Epidermal melanocyte (primary cell): Measurements from ENCODE around the gene MAPKBP1.

Source experiments
- DNase-seq: peaks from one replicate; pipeline ENCODE4 v3.0.0; 2011; ENCODE audit warnings: low spot score; ENCODE audit not compliant: insufficient read length

The MAPKBP1 gene

DNA sequence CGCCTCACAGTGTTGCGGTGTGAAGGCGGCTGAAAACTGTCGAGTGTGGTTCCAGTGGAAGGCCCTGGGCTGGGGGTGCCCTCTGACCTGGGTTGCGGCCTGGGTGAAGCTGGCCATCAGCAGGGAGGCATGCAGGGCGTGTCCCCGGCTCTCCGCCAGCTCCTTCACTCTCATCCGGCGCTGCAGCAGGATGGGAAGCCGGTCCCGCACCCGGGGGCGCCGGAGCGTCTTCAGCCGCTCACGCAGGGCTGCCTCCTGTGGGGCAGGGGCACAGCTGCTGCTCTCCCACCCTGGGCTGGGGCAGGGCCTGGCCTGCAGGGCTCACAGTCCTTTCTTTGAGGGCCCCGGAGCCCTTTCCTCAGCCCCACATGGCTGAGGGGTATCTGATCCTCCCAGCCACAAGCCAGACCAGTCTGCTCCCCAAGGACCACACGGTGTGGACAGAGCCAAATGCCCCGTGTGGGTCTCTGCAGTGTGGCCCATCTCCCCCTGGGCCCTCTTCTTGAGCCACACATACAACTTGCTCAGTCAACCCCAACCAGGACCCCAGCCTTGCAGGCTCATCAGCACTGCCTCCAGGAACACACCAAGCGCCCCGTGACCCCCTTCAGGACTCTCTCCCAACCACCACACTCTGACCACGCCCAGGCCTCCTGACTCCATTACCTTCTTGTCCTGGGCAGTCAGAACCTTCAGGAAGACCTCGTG lies 92.7 kb downstream of the MAPKBP1 start:
- DNase-seq = no peak

DNA sequence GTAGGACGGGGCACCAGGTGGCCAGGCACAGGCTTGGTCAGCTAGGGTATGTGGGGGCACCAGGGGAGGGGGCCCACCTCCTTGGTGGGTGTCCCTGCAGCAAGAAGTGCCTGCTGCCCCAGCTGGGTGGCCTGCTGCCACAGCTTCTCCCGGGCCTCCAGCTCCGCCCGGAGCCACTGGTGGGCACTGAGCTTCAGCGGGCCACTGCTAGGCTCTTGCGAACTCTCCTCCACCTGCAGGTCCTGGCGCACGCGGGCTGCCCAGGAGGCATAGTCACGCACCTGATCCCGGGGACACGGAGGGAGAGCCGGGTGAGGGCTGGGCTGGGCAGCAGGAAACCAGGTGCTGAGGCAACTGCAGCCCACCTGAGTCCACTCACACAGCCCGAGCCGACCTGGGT lies 94.0 kb downstream of the MAPKBP1 start:
- DNase-seq = no peak

GRCh38 chr15:41869770-41870688 lies 95.7 kb downstream of the MAPKBP1 start:
- DNase-seq = no peak

DNA sequence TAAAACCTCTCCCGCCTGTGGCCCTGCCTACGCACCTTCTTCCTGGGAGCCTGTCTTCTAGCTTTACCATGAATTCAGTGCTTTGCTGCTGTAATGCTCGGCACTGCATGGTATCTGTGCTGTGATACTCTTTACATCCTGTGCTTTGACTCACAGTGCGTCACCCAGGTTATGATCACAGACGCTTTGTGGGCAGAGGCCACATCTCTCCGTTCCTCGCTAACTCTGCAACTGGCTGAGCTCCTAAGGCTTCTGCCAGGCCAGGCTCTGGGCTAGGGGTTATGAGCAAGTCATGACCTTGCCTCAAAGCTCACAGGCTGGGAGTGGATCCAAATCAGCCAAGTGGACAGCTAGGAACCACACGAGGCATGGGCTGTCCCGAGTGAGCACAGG lies 96.4 kb downstream of the MAPKBP1 start:
- DNase-seq = no peak

DNA sequence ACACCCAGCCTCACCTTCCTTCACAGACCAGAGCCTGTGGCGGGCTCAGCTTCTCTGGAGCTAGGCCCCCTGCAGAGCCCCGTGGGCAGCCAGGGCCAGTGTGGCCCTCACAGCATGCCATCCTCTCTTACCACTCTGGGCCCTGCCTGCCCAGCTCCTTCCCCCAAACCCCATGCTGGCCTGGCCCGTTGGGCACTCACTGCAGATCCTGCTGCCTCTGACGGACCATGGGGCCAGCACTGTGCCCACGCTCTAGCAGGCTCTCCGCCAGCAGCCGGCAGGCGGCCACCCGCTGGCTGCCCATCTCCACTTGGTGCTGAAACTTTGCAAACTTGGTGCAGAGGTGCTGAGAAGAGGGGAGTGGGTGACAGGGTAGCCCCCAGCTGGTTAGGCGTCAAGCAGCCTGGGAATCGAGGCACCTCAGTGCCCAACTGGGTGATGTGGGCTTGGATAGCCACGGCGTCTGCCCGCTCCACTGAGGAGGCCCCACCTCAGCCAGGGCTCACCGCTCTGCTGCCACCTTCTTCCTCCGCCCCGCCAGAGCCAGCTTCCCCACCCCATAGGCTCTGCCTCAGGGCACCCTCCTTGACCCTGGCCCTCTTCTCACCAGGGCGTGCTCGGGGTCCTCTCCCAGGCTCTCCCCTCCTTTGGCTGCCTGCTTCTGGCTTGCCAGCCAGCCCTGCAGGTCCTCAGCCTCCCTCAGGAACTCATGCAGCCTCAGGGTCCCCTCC lies 97.1 kb downstream of the MAPKBP1 start:
- no peak for DNase-seq

DNA sequence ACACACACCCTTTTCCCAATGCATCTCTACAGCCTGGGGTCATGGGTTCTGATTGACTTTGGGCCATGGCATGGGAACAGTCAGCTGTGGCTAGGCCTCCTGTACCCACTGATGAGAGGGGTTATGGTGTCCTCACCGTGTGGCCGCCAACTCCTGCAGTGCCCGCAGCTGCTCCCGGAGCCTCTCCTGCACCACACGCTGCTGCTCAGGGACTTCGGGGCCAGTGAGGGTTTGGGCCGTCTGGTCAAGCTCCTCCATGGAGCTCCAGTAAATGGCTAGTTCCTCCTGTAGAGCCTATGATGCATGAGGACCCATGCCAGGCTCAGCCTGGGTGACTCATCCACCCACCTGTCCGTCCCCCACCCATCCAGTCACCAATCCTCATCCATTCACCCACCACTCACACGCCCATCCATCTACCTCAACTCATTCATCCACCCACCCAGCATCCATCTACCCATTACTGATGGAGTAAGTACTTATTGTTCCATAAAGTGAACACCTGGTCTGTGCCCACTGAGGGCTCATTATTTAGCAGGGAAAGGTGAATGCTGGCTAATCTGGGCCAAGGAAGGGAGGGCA lies 98.0 kb downstream of the MAPKBP1 start:
- no peak for DNase-seq

DNA sequence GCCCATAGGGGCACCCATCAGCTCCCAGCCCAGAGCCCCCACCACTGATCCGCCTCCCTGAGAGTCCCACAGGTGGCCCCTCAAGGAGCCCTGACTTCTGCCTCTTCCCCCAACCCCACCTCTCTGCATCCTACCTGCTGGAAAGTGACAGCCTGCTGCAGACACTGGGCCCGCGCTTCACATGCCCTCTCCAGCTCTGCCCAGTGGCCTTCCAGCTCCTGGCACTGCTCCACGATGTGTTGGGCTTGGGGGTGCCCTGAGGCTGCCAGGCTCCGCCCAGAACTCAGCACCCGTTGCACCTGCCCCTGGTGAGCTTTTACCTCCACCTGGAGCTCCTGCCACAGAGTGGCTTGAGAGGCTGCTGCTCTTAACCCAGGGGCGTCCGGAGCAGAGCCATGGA lies 99.4 kb downstream of the MAPKBP1 start:
- DNase-seq = no peak

- no peak for DNase-seq
These were observed 100.5 kb downstream of the MAPKBP1 start for GRCh38 chr15:41874736-41875135.

- DNase-seq = no peak
These were observed 101.7 kb downstream of the MAPKBP1 start for GRCh38 chr15:41876007-41876406.

DNA sequence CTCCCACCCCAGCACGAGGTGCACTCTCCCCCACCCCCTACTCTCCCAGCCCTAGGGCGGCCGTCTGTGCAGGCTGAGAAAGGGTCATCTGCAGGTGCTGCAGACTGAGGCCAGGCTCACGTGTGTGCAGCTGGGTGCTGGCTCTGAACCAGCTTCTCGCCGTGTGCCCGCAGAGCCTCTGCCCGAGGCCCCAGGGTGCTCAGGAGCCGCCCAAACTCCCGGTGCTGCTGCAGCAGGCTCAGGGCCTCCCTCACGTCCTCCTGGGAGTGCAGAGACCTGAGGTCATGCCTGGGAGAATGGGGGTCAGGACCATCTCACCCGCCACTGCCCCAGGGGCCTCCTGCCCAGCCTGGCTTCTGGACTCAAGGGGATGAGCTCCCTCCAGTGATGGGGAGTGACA lies 102.4 kb downstream of the MAPKBP1 start:
- no peak for DNase-seq
